K562 (cell line): ENCODE data around the gene RIPK4. TPM values are rescaled to one million over a fixed set of nuclear protein-coding genes. Genes with fewer than 3 reads are reported as not detected.

Experiments used
- ATAC-seq: fragments of 200-7000 bp; cut with Tn5 transposase; 3 replicates; pipeline ENCODE4 v1.9.1; 2020; ENCODE audit warnings: moderate library complexity
- BruUV-seq: library from RNA; stranded (reverse); fragments of 400-500 nt; replicated peaks from 2 replicates; lab custom pipeline; 2021; lab: Mats Ljungman, UMichigan
- CTCF ChIA-PET: fragments of 300-600 bp; formaldehyde crosslinking; extraction: SDS; loops from one replicate; lab custom pipeline; 2021; ENCODE audit warnings: low intra/inter-chr PET ratio; lab: Yijun Ruan, JAX
- POLR2A ChIA-PET: fragments of 300-600, 350-650 bp; sonication (Branson Sonifier 250); formaldehyde crosslinking; extraction: SDS; loops from one replicate; lab custom pipeline; 2021; ENCODE audit warnings: antibody characterized with exemption, inconsistent platforms; lab: Yijun Ruan, JAX
- DNase-seq, 4 experiments: peaks; one replicate each; pipeline versions ENCODE4 v3.0.0 to v3.0.0-alpha.2; 2011 to 2018; ENCODE audit warnings: low spot score in 3 of 4, mixed read lengths in 3 of 4; ENCODE audit errors: extremely low read depth in 1 of 4
- FAIRE-seq: peaks from 2 replicates; lab custom pipeline; 2011; peaks lifted over from hg19 to GRCh38; lab: Jason Lieb, UNC
- H2AFZ ChIP-seq: 2 replicates; pipeline ENCODE4 v1.6.0; 2011; ENCODE audit warnings: low read depth, low read length, control low read depth, inconsistent platforms
- H3K27ac ChIP-seq: fragments of 200-600 bp; 3 replicates; pipeline ENCODE4 v1.8.0; 2011; ENCODE audit warnings: low read depth, mild to moderate bottlenecking, control low read depth, inconsistent platforms, low read length, moderate library complexity, mixed read lengths; ENCODE audit errors: extremely low read depth
- H3K27me3 ChIP-seq, 2 experiments: fragments of 300-600 bp in 1 of 2; 2 replicates in 1 of 2; 3 replicates in 1 of 2; pipeline versions ENCODE4 v1.6.0 to v1.8.0; 2011; ENCODE audit warnings: inconsistent platforms in 2 of 2, low read length in 2 of 2, mild to moderate bottlenecking in 1 of 2, mixed read lengths in 1 of 2, moderate library complexity in 1 of 2; ENCODE audit not compliant: control insufficient read depth in 2 of 2, insufficient read depth in 2 of 2
- H3K36me3 ChIP-seq: fragments of 300-600 bp; 3 replicates; pipeline ENCODE4 v1.8.0; 2011; ENCODE audit warnings: mild to moderate bottlenecking, low read length, inconsistent platforms; ENCODE audit not compliant: control insufficient read depth, insufficient read depth
- H3K4me1 ChIP-seq, 2 experiments: fragments of 200-600 bp in 1 of 2; replicated peaks in 1 of 2; 2 replicates in 1 of 2; 3 replicates in 1 of 2; pipeline versions ENCODE4 v1.5.1 to v1.8.0; 2011; ENCODE audit warnings: inconsistent platforms in 2 of 2, low read length in 2 of 2, mild to moderate bottlenecking in 1 of 2, mixed read lengths in 1 of 2, moderate library complexity in 1 of 2; ENCODE audit not compliant: control insufficient read depth in 2 of 2, insufficient read depth in 2 of 2
- H3K4me2 ChIP-seq: 2 replicates; pipeline ENCODE4 v1.6.1; 2011; ENCODE audit warnings: low read length, control low read depth, inconsistent platforms, mixed read lengths; ENCODE audit not compliant: insufficient read depth
- H3K4me3 ChIP-seq: fragments of 200-600 bp; sonication (generic), shearing (Covaris generic); 2 replicates; pipeline ENCODE4 v1.5.1; 2016; ENCODE audit warnings: control low read depth, inconsistent platforms
- H3K79me2 ChIP-seq: fragments of 200-600 bp; 3 replicates; pipeline ENCODE4 v1.8.0; 2011; ENCODE audit warnings: low read length, inconsistent platforms; ENCODE audit not compliant: control insufficient read depth, insufficient read depth
- H3K9ac ChIP-seq, 2 experiments: 2 replicates each; pipeline versions ENCODE4 v1.6.0 to v1.6.1; 2011; ENCODE audit warnings: low read depth in 2 of 2, low read length in 2 of 2, control low read depth in 1 of 2, inconsistent platforms in 1 of 2, mild to moderate bottlenecking in 1 of 2, mixed read lengths in 1 of 2; ENCODE audit not compliant: insufficient read depth in 1 of 2
- H3K9me1 ChIP-seq: one replicate; pipeline ENCODE4 v1.6.0; 2011; ENCODE audit warnings: inconsistent platforms, mild to moderate bottlenecking, low read length, moderate library complexity; ENCODE audit not compliant: control insufficient read depth, insufficient read depth
- H3K9me3 ChIP-seq: replicated peaks from 2 replicates; pipeline ENCODE4 v1.5.1; 2011; ENCODE audit warnings: low read depth, low read length, inconsistent platforms; ENCODE audit not compliant: control insufficient read depth, insufficient read depth
- H4K20me1 ChIP-seq: replicated peaks from 2 replicates; pipeline ENCODE4 v1.6.1; 2011; ENCODE audit warnings: low read length, inconsistent platforms, mixed read lengths; ENCODE audit not compliant: control insufficient read depth, insufficient read depth
- CBX8 ChIP-seq: fragments of 200-600 bp; sonication (generic); IDR thresholded peaks from 2 replicates; pipeline ENCODE4 v1.6.1; 2012; ENCODE audit warnings: borderline replicate concordance, mixed run types, low read depth, mild to moderate bottlenecking, moderate library complexity, mixed read lengths, low read length, control low read depth, inconsistent platforms; ENCODE audit not compliant: poor library complexity, severe bottlenecking; ENCODE audit errors: extremely low read depth
- ELF4 ChIP-seq: fragments of 450-650 bp; formaldehyde crosslinking; IDR thresholded peaks from 2 replicates; pipeline ENCODE4 v1.4.0; 2022; ENCODE audit warnings: missing genetic modification characterization
- MYC ChIP-seq, 2 experiments: fragments of 250-450 bp in 1 of 2; sonication (Bioruptor Pico) in 1 of 2; IDR thresholded peaks; 2 replicates each; pipeline versions ENCODE4 v1.5.1 to v1.6.1; 2012 to 2021; ENCODE audit warnings: low read depth in 2 of 2, borderline replicate concordance in 1 of 2, improper control_type of control experiment in 1 of 2, low read length in 1 of 2, mild to moderate bottlenecking in 1 of 2, moderate library complexity in 1 of 2
- RBM25 ChIP-seq: fragments of 200-400 bp; formaldehyde crosslinking; IDR thresholded peaks from 2 replicates; pipeline ENCODE4 v1.6.1; 2018; ENCODE audit warnings: low read length, low read depth, moderate library complexity; ENCODE audit not compliant: severe bottlenecking
- RHOXF2B ChIP-seq: fragments of 250-450 bp; sonication (Bioruptor Pico); conservative IDR thresholded peaks from 2 replicates; pipeline ENCODE4 v1.5.1; 2021
- RNF2 ChIP-seq: sonication (generic); IDR thresholded peaks from 2 replicates; pipeline ENCODE4 v1.6.1; 2016
- ZBTB34 ChIP-seq: fragments of 250-450 bp; sonication (Bioruptor Pico); IDR thresholded peaks from 2 replicates; pipeline ENCODE4 v1.8.0; 2021; ENCODE audit warnings: mild to moderate bottlenecking, moderate library complexity
- ZKSCAN3 ChIP-seq: fragments of 250-450 bp; sonication (Bioruptor Pico); IDR thresholded peaks from 2 replicates; pipeline ENCODE4 v1.4.0; 2020
- ZNF133 ChIP-seq: fragments of 250-450 bp; sonication (Bioruptor Pico); IDR thresholded peaks from 2 replicates; pipeline ENCODE4 v1.4.0; 2020; ENCODE audit warnings: mild to moderate bottlenecking
- ZNF239 ChIP-seq: fragments of 250-450 bp; sonication (Bioruptor Pico); IDR thresholded peaks from 2 replicates; pipeline ENCODE4 v1.4.0; 2020; ENCODE audit warnings: mild to moderate bottlenecking
- ZNF347 ChIP-seq: fragments of 450-650 bp; formaldehyde crosslinking; IDR thresholded peaks from 2 replicates; pipeline ENCODE4 v1.4.0; 2020; ENCODE audit warnings: low read depth, mild to moderate bottlenecking, moderate library complexity
- WGBS: fragments of 100-300 bp; shearing (Covaris generic); methylation state at CpG from one replicate; pipeline ENCODE4 v1.1.6; 2016; ENCODE audit warnings: low coverage, mixed read lengths; ENCODE audit not compliant: insufficient coverage; ENCODE audit errors: missing lambda C conversion rate; 5-methylcytosine and 5-hydroxymethylcytosine counted together
- in situ Hi-C: fragments of 300-500 bp; cut with MboI; formaldehyde crosslinking; loops from 4 replicates; pipeline ENCODE4 v1.15.0; 2018; ENCODE audit warnings: inconsistent platforms, mixed read lengths
- intact Hi-C: fragments of 100-400 bp; cut with micrococcal nuclease; formaldehyde crosslinking; loops from 2 replicates; pipeline ENCODE4 v1.14.2; 2022
- polyA plus RNA-seq, 8 experiments: library from polyadenylated mRNA; depleted of rRNA in 4 of 8; stranded (reverse) in 5 of 8; unstranded in 3 of 8; fragments of >200 nt; fragmentation: Nextera tagmentation in 2 of 8; fragmentation: Illumina TruSeq in 1 of 8; extraction: Ambion mirVana in 2 of 8; extraction: Trizol in 1 of 8; gene quantifications; 2 replicates each; pipeline versions ENCODE4 v1.2.1 to v1.2.3, GENCODE V29; 2011 to 2014; ENCODE audit warnings: inconsistent platforms in 1 of 8, missing spikeins in 1 of 8
- total RNA-seq, 7 experiments: library from RNA; depleted of rRNA in 6 of 7; stranded (reverse); fragments of >200 nt in 6 of 7; fragmentation: Illumina TruSeq in 2 of 7; extraction: Trizol in 2 of 7; gene quantifications; 2 replicates each; pipeline versions ENCODE4 v1.2.1 to v1.2.3, GENCODE V29; 2011 to 2021; ENCODE audit warnings: low replicate concordance in 1 of 7
- TF ChIP-seq, protein P1 (sequence below): fragments of 450-650 bp; IDR thresholded peaks from 2 replicates; pipeline ENCODE4 v1.6.1; 2018; ENCODE audit warnings: mild to moderate bottlenecking, low read depth; ENCODE audit not compliant: partially characterized antibody

RIPK4 gene
- total and polyA plus RNA-seq, 9 of the 15 experiments (the other 6 are each of a cell fraction or from before 2014, with no cell fraction given): not detected

- Histone ChIP-seq H2AFZ (no peak overlapping the region), H3K4me3 (no peak overlapping the region)
- no peak for TF ChIP-seq ELF4 (CRISPR knock-in tag)
- no peak for TF ChIP-seq RBM25
- TF ChIP-seq ZNF347 (CRISPR knock-in tag): no peak
- TF ChIP-seq MYC (IDR thresholded peaks at IDR 0.05; ENCODE audit: low read depth, low read length): no peak
- no peak for TF ChIP-seq MYC (CRISPR knock-in tag; IDR thresholded peaks at IDR 0.05; ENCODE audit: borderline replicate concordance, low read depth)
- no peak for TF ChIP-seq ZNF239
- no peak for TF ChIP-seq RHOXF2B (CRISPR knock-in tag)
- no peak for TF ChIP-seq ZKSCAN3 (CRISPR knock-in tag)
- no peak for TF ChIP-seq RNF2
- TF ChIP-seq, protein P1, sequence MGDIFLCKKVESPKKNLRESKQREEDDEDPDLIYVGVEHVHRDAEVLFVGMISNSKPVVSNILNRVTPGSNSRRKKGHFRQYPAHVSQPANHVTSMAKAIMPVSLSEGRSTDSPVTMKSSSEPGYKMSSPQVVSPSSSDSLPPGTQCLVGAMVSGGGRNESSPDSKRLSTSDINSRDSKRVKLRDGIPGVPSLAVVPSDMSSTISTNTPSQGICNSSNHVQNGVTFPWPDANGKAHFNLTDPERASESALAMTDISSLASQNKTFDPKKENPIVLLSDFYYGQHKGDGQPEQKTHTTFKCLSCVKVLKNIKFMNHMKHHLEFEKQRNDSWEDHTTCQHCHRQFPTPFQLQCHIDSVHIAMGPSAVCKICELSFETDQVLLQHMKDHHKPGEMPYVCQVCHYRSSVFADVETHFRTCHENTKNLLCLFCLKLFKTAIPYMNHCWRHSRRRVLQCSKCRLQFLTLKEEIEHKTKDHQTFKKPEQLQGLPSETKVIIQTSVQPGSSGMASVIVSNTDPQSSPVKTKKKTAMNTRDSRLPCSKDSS: no peak
- no peak for TF ChIP-seq ZBTB34
- TF ChIP-seq CBX8: no peak
- TF ChIP-seq ZNF133: no peak
- TF ChIP-seq, all 486 proteins: peak for 0
- ChIA-PET CTCF (no interaction called here), POLR2A (interaction anchor here (1.1 to 3.2 kb wide), 2 partner anchors 12 to 45 kb away, joined by 3 to 13 read pairs; no protein-coding TSS in a partner anchor)
- 0 out of 2 replicates have a peak, but pooled peaks cover 7% of the 10 kb centered on the region for H4K20me1 ChIP-seq
- H3K9ac ChIP-seq: no peak overlapping the region
- FAIRE-seq (no peak), DNase-seq (no peak), ATAC-seq (no peak)
- H3K9me3 ChIP-seq: no peaks in the 10 kb centered on the region
- H3K9me1 ChIP-seq: no peaks in the 10 kb centered on the region
- BruUV-seq: no TSS peak
- no peak overlapping the region for H3K27ac ChIP-seq
- intact Hi-C loops: no loop called here
- H3K36me3 ChIP-seq: no peaks in the 10 kb centered on the region
- H3K4me1 ChIP-seq: no peaks in the 10 kb centered on the region; a peak in 1 of 5 replicates
- H3K27me3 ChIP-seq: peaks cover 45 to 74% of the 10 kb centered on the region in 2 experiments
- WGBS: 4% methylated on average over 16 of the region's 16 CpGs
- H3K79me2 ChIP-seq: no peaks in the 10 kb centered on the region
- in situ Hi-C loops: no loop called here
- no peak overlapping the region for H3K4me2 ChIP-seq
These were observed 4.1 kb downstream of the RIPK4 start for GRCh38 chr21:41762753-41763152.
